Retinal pigment epithelial cell (primary cell): Measurements from ENCODE around the gene ATP5F1E.

Experiments
- DNase-seq: peaks from one replicate; pipeline ENCODE4 v3.0.0-alpha.2; 2010; ENCODE audit warnings: low read depth
- H3K4me3 ChIP-seq: 2 replicates; pipeline ENCODE4 v1.5.1; 2011; ENCODE audit warnings: mild to moderate bottlenecking, low read length, control low read depth, moderate library complexity
- TF ChIP-seq, protein P1 (sequence below): conservative IDR thresholded peaks from 2 replicates; pipeline ENCODE4 v1.5.1; 2011; ENCODE audit warnings: low read depth, low read length, control low read depth, inconsistent platforms

Gene ATP5F1E

DNA sequence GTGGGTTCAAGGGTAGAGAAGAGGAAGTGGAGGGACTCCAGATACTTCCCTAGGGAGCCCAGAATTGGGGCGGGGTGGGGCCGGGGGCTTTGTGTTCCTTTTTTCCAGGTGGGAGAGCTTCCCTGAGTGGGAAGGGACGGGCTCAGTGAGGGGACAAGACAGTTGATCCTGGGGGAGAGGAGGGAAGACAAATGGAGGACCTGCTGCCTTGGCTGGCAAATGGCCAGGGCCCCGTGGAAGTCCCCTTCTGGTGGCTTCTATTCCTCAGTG lies 27.7 kb downstream of the ATP5F1E start:
- no peak for DNase-seq
- TF ChIP-seq, protein P1, sequence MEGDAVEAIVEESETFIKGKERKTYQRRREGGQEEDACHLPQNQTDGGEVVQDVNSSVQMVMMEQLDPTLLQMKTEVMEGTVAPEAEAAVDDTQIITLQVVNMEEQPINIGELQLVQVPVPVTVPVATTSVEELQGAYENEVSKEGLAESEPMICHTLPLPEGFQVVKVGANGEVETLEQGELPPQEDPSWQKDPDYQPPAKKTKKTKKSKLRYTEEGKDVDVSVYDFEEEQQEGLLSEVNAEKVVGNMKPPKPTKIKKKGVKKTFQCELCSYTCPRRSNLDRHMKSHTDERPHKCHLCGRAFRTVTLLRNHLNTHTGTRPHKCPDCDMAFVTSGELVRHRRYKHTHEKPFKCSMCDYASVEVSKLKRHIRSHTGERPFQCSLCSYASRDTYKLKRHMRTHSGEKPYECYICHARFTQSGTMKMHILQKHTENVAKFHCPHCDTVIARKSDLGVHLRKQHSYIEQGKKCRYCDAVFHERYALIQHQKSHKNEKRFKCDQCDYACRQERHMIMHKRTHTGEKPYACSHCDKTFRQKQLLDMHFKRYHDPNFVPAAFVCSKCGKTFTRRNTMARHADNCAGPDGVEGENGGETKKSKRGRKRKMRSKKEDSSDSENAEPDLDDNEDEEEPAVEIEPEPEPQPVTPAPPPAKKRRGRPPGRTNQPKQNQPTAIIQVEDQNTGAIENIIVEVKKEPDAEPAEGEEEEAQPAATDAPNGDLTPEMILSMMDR, result no peak
- H3K4me3 ChIP-seq, result no peak overlapping the region

DNA sequence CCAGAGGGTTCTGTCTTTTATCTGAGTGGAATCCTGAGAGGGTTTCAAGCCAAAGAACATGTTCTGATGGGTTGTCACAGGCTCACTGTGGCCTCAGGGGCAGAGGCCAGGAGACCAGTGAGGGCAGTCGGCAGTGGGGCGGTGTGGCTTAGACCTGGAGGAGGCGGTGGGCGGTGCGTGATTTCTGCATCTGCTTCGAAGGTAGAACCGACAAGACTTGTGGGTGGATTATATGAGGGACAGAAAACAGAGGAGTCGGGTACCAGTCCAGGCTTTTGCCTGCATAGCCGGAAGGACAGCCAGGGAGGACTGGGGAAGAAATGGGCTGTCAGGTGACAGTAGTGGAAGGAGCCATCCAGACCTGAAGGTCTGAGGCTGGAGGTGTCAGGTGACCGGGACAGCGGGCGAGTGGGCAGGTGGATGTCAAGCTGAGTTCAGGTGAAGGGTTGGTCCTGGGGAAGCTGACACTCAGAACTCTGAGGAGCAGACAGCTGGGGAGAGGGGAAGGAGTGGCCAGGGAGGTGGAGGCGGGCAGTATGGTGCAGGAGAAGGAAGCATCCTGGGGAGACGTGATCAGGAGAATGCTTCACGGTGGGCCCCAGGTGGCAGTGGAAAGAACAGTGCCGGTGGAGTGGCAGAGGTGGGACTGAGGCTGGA lies 28.2 kb downstream of the ATP5F1E start:
- H3K4me3 ChIP-seq, result no peak overlapping the region
- TF ChIP-seq, protein P1, result no peak
- DNase-seq, result no peak

DNA sequence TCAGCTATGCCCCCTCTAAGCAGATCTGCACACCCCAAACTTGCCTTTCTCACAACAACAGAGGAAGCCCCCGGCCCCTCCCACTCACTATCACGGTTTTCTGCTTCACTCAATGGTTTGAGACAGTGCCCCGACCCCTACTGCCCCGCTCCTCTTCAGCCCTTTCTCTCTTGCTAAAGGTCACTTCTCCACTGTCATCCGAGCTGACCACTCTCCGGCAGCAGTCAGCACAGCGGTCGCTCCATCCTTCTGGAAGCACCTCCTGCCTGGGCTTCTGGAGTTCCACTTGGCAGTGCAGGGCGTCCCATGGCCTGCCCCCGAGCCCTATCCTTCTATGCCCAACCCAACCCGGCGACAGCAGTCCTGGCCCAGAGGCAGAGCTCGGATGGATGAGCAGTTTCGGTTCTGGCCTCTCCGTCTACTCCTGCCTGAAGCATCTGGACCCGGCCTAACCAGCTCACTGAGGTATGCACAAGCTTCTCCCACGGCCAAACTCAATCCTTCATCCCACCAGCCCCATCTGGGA lies 29.2 kb downstream of the ATP5F1E start:
- H3K4me3 ChIP-seq, result no peak overlapping the region
- no peak for DNase-seq
- TF ChIP-seq, protein P1, result no peak

DNA sequence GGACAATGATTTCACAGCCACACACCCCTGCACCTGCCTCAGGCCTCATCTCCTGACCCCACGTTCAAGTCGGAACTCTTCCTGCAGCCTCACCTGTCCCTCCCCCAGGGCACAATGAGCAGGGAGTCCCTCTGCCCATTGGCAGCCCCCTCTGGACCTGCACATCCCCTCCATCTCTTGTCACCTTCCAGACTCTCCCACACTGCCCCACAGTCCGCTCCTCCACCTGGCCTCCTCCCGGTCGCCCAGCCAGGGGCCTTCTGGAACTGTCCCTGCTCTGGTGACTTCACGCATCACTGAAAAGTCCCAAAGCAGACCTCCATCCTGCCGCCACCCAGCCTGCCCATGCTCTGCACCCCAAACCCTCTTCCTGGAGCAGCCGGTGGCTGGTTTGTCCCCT lies 29.7 kb downstream of the ATP5F1E start:
- H3K4me3 ChIP-seq, result no peak overlapping the region
- DNase-seq, result no peak
- TF ChIP-seq, protein P1, result no peak

DNA sequence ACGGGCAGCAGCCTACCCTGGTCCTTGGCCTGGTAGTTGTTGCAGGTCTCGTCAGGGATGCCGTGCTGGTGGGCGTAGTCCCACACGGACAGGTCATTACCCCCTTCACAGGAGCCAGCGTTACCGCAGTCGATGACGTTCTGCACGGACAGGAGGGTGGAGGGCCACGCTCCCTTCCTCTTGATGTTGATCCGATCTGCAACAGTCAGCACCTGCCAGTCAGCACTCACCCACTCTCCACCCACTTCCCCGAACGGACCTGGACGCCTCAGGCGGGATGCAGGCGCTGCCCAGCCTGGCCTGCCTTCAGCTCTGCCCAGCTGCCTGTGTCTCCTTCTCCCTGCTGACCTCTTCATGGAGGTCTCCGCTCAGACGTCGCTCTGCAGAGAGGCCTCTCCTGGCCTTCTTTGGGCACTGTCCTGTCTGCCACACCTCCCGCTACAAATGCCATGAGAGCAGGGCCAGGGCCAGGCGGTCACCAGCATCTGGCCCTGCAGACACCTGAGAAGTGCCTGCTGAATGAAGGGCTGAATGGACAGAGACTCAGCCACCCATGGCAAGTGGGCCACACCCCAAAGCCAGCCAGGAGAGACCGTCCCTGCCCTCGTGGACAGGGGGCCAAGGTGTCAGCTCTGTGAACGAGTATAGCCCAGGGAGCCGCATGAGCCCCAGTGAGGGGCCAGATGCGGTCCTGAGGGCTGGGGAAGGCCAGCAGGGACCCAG lies 30.5 kb downstream of the ATP5F1E start:
- TF ChIP-seq, protein P1, result no peak
- no peak overlapping the region for H3K4me3 ChIP-seq
- no peak for DNase-seq

DNA sequence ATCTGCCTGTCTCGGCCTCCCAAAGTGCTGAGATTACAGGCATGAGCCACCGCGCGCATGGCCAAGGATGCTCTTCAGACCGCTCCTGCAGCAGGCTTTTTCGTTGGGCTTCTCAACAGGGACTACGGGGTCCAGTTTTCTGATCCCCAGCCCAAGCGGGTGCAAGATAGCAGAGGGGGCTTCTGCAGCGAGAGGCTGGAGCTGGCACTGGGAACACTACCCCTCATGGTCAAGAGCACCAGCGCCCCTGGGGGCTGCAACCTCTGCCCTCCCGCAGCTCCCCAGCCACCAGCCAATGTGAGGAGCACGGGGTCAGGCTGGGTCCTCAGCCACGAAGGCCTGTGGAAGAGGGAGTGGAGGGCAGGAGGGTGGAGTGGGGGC lies 31.1 kb downstream of the ATP5F1E start:
- TF ChIP-seq, protein P1, result no peak
- H3K4me3 ChIP-seq, result no peak overlapping the region

DNA sequence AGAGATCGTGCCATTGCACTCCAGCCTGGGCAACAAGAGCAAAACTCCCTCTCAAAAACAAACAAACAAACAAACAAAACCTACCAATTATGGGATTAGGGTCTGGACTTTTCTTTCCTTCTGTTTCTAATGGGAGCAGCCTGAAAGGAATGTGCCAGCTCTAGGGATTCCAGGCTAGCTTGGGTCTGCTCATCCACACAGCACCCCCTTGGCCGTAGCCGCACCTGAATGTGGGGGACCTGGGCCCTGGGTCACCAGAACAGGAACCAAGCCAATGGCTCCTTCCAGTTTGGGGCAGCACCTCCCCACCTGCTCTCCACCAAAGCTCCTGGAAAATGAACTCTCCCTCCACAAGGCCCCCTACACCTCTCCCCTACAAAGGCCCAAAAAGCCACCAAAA lies 31.8 kb downstream of the ATP5F1E start:
- H3K4me3 ChIP-seq, result no peak overlapping the region
- no peak for DNase-seq
- TF ChIP-seq, protein P1, result no peak

More for the DNA sequence above, 31.1 kb downstream of the ATP5F1E start:
- DNase-seq, result no peak
